Thyroid gland (tissue), 4 donors: ENCODE data around the gene CLMN.

Experiments
- CTCF ChIP-seq, 6 experiments: fragments of 200-600 bp in 3 of 6; fragments of 450-650 bp in 3 of 6; sonication (generic) in 3 of 6; IDR thresholded peaks; one replicate each; pipeline ENCODE4 v1.5.1; 2016 to 2019; ENCODE audit warnings: antibody characterized with exemption in 6 of 6, mild to moderate bottlenecking in 2 of 6, inconsistent platforms in 1 of 6, moderate library complexity in 1 of 6
- POLR2A ChIP-seq, 2 donors: fragments of 450-650 bp; IDR thresholded peaks; one replicate each; pipeline ENCODE4 v1.6.1; 2017; ENCODE audit warnings: antibody characterized with exemption in 2 of 2, mild to moderate bottlenecking in 2 of 2, moderate library complexity in 1 of 2

GRCh38 chr14:95362138-95362494 lies 42.4 kb upstream of the CLMN start:
- no peak for TF ChIP-seq CTCF (IDR thresholded peaks at IDR 0.05)
- no peak for TF ChIP-seq POLR2A (IDR thresholded peaks at IDR 0.05)
